ENCODE measurements around the gene LIMCH1. TPM values are rescaled to one million over a fixed set of nuclear protein-coding genes. Genes with fewer than 3 reads are reported as not detected.
A peak's percentile ranks its signal among the peaks of the same experiment; 100 is the strongest.
"Not testable (repeated sequence)": the region's sequence is repeated elsewhere in the genome, so short reads cannot be mapped to it uniquely, and the experiment has no call there.

LIMCH1 gene
- total RNA-seq, 6 experiments from 2014 or later = 14.4 to 236 (median 205) TPM

- Mint-ChIP-seq H3K27me3 (ENCODE audit: insufficient read depth) (peaks cover 5% of the 10 kb centered on the region), H3K4me1 (ENCODE audit: low read depth) (peaks cover 10% of the 10 kb centered on the region), H3K27ac (no peak overlapping the region), H3K36me3 (ENCODE audit: low read depth) (peaks cover 5% of the 10 kb centered on the region; the same call in 1 of the 2 replicates), H3K4me3 (no peak overlapping the region), H3K9me3 (no peaks in the 10 kb centered on the region)
- DNase-seq = no peak
- no peak for TF ChIP-seq CTCF (IDR thresholded peaks at IDR 0.05)
Observed at GRCh38 chr4:41696763-41697162, 158.8 kb downstream of the LIMCH1 start.

- Mint-ChIP-seq H3K9me3 (no peaks in the 10 kb centered on the region), H3K27ac (no peak overlapping the region), H3K36me3 (ENCODE audit: low read depth) (no peaks in the 10 kb centered on the region; the same call in 1 of the 2 replicates), H3K27me3 (ENCODE audit: insufficient read depth) (peaks cover 21% of the 10 kb centered on the region), H3K4me3 (no peak overlapping the region), H3K4me1 (ENCODE audit: low read depth) (no peaks in the 10 kb centered on the region; the same call in 1 of the 2 replicates)
- no peak for TF ChIP-seq CTCF (IDR thresholded peaks at IDR 0.05)
- no peak for DNase-seq
Observed at GRCh38 chr4:41701983-41702382, 164.0 kb downstream of the LIMCH1 start.

GRCh38 chr4:41702770-41703169 lies 164.8 kb downstream of the LIMCH1 start:
- Mint-ChIP-seq H3K9me3 (no peaks in the 10 kb centered on the region), H3K4me3 (no peak overlapping the region), H3K27me3 (ENCODE audit: insufficient read depth) (peaks cover 21% of the 10 kb centered on the region), H3K36me3 (ENCODE audit: low read depth) (no peaks in the 10 kb centered on the region; the same call in 1 of the 2 replicates), H3K4me1 (ENCODE audit: low read depth) (no peaks in the 10 kb centered on the region; the same call in 1 of the 2 replicates), H3K27ac (no peak overlapping the region)
- TF ChIP-seq CTCF (IDR thresholded peaks at IDR 0.05) = no peak
- DNase-seq = no peak

- H3K27me3 Mint-ChIP-seq (ENCODE audit: insufficient read depth) = peaks cover 21% of the 10 kb centered on the region
- no peak overlapping the region for H3K27ac Mint-ChIP-seq
- no peaks in the 10 kb centered on the region for H3K36me3 Mint-ChIP-seq (ENCODE audit: low read depth)
- no peak for TF ChIP-seq CTCF (IDR thresholded peaks at IDR 0.05)
- H3K9me3 Mint-ChIP-seq = no peaks in the 10 kb centered on the region
- no peak for DNase-seq
- H3K4me3 Mint-ChIP-seq = no peak overlapping the region
- H3K4me1 Mint-ChIP-seq (ENCODE audit: low read depth) = peaks cover 6% of the 10 kb centered on the region; the same call in 1 of the 2 replicates
Observed at GRCh38 chr4:41703785-41704184, 165.8 kb downstream of the LIMCH1 start.

- peak; percentile 64 for DNase-seq
- Mint-ChIP-seq H3K27me3 (ENCODE audit: insufficient read depth) (peaks cover 5% of the 10 kb centered on the region; the same call in 1 of the 2 replicates), H3K36me3 (ENCODE audit: low read depth) (no peaks in the 10 kb centered on the region), H3K27ac (peak overlapping the region; percentile 57; the same call in 1 of the 2 replicates), H3K9me3 (no peaks in the 10 kb centered on the region), H3K4me3 (no peak overlapping the region; the same call in 1 of the 2 replicates), H3K4me1 (ENCODE audit: low read depth) (peaks cover 47% of the 10 kb centered on the region)
- TF ChIP-seq CTCF (IDR thresholded peaks at IDR 0.05) = no peak
Observed at GRCh38 chr4:41709844-41710481, 172.0 kb downstream of the LIMCH1 start.

- not testable (repeated sequence) for H3K4me3 Mint-ChIP-seq; H3K27me3 Mint-ChIP-seq (ENCODE audit: insufficient read depth)
Observed at GRCh38 chr4:41711654-41712053, 173.7 kb downstream of the LIMCH1 start.

More at GRCh38 chr4:41711654-41712053, 173.7 kb downstream of the LIMCH1 start:
- not testable (repeated sequence) for H3K9me3 Mint-ChIP-seq; H3K27ac Mint-ChIP-seq; H3K36me3 Mint-ChIP-seq (ENCODE audit: low read depth); DNase-seq
- peaks cover 47% of the 10 kb centered on the region for H3K4me1 Mint-ChIP-seq (ENCODE audit: low read depth)
